ENCODE data around the gene GIMAP6.

GRCh38 chr7:150668977-150669376 is 36.8 kb upstream of the GIMAP6 start:
- TF ChIP-seq, protein P1, sequence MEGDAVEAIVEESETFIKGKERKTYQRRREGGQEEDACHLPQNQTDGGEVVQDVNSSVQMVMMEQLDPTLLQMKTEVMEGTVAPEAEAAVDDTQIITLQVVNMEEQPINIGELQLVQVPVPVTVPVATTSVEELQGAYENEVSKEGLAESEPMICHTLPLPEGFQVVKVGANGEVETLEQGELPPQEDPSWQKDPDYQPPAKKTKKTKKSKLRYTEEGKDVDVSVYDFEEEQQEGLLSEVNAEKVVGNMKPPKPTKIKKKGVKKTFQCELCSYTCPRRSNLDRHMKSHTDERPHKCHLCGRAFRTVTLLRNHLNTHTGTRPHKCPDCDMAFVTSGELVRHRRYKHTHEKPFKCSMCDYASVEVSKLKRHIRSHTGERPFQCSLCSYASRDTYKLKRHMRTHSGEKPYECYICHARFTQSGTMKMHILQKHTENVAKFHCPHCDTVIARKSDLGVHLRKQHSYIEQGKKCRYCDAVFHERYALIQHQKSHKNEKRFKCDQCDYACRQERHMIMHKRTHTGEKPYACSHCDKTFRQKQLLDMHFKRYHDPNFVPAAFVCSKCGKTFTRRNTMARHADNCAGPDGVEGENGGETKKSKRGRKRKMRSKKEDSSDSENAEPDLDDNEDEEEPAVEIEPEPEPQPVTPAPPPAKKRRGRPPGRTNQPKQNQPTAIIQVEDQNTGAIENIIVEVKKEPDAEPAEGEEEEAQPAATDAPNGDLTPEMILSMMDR (IDR thresholded peaks at IDR 0.05), result no peak
- TF ChIP-seq POLR2AphosphoS5 (IDR thresholded peaks at IDR 0.05), result no peak

Data from prostate gland (tissue), 2 donors.